ENCODE data around the gene HTR3D. TPM values are rescaled to one million over a fixed set of nuclear protein-coding genes. Genes with fewer than 3 reads are reported as not detected.

Gene HTR3D
- total and polyA plus RNA-seq, 11 donors, result not detected

DNA sequence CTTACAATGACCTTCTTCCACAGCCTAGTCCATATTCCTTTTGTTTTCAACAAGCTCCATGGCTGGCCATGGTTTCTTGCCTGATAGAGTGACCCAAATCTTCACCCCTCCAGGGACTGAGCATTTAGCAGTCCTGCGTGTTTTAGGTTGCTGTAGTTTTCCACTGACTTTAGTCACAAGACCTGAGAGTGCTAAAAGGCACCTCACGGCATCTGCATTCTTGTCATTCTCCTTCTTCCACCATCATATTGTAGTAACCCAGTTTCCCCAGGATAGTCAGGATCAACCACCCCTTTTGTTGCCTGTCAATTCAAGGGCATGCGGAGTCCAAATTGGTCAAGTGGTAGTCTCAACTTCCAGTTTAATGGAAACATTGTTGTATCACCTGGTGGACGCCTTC, 42.1 kb downstream of the HTR3D start:
- ATAC-seq (no peak), DNase-seq (no peak)
- peaks cover 0 to 9% (median 0%) of the 10 kb centered on the region in 12 donors for H3K9me3 ChIP-seq
- no peak for TF ChIP-seq POLR2A (IDR thresholded peaks at IDR 0.05)
- TF ChIP-seq, protein P1, sequence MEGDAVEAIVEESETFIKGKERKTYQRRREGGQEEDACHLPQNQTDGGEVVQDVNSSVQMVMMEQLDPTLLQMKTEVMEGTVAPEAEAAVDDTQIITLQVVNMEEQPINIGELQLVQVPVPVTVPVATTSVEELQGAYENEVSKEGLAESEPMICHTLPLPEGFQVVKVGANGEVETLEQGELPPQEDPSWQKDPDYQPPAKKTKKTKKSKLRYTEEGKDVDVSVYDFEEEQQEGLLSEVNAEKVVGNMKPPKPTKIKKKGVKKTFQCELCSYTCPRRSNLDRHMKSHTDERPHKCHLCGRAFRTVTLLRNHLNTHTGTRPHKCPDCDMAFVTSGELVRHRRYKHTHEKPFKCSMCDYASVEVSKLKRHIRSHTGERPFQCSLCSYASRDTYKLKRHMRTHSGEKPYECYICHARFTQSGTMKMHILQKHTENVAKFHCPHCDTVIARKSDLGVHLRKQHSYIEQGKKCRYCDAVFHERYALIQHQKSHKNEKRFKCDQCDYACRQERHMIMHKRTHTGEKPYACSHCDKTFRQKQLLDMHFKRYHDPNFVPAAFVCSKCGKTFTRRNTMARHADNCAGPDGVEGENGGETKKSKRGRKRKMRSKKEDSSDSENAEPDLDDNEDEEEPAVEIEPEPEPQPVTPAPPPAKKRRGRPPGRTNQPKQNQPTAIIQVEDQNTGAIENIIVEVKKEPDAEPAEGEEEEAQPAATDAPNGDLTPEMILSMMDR (IDR thresholded peaks at IDR 0.05), result no peak
- H3K4me3 ChIP-seq, result no peak overlapping the region
- H3K27ac ChIP-seq, result no peak overlapping the region
- intact Hi-C loops (cut with DNase I), result no loop called here
- no peaks in the 10 kb centered on the region for H3K36me3 ChIP-seq
- H3K27me3 ChIP-seq, result no peaks in the 10 kb centered on the region
- H3K4me1 ChIP-seq, result no peaks in the 10 kb centered on the region
- 64 to 78% (median 73%) methylated on average over 4 of the region's 4 CpGs for WGBS, 4 donors

DNA sequence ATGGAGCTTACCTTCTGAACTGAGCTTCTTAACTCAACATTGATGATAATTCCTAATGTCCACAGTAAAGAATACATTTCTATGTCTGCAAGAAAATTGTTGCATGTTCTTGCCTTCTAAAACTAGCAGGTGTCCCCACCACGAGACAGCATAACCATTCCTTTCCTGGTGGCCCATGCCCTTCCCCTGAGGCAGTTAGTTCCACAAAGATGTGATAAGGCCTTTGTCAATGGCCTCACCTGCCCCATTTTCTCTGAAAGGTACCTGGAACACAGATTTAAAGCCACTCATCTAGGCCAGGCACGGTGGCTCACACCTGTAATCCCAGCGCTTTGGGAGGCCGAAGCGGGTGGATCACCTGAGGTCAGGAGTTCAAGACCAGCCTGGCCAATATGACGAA, 44.4 kb downstream of the HTR3D start:
- Histone ChIP-seq H3K4me3 (no peak overlapping the region), H3K36me3 (no peaks in the 10 kb centered on the region), H3K27me3 (no peaks in the 10 kb centered on the region), H3K27ac (no peak overlapping the region), H3K4me1 (no peaks in the 10 kb centered on the region), H3K9me3 (peaks cover 0 to 3% (median 0%) of the 10 kb centered on the region in 12 donors)
- TF ChIP-seq, protein P1 (IDR thresholded peaks at IDR 0.05), result no peak
- no peak for TF ChIP-seq POLR2A (IDR thresholded peaks at IDR 0.05)
- ATAC-seq (no peak), DNase-seq (no peak)
- 89 to 93% (median 92%) methylated on average over 6 of the region's 6 CpGs for WGBS, 4 donors
- intact Hi-C loops (cut with DNase I), result no loop called here

- no peak for TF ChIP-seq POLR2A (IDR thresholded peaks at IDR 0.05)
- TF ChIP-seq, protein P1 (IDR thresholded peaks at IDR 0.05), result no peak
- 36 to 67% (median 63%) methylated on average over 3 to 5 of the region's 5 CpGs for WGBS, 4 donors
- intact Hi-C loops (cut with DNase I), result no loop called here
Observed at GRCh38 chr3:184077881-184078280, 46.3 kb downstream of the HTR3D start.

GRCh38 chr3:184078851-184079250, 47.3 kb downstream of the HTR3D start:
- 69 to 92% (median 90%) methylated on average over 3 of the region's 3 CpGs for WGBS, 4 donors
- intact Hi-C loops (cut with DNase I), result no loop called here
- no peaks in the 10 kb centered on the region for H3K9me3 ChIP-seq
- TF ChIP-seq, protein P1 (IDR thresholded peaks at IDR 0.05), result no peak
- TF ChIP-seq POLR2A (IDR thresholded peaks at IDR 0.05), result no peak
- no peak for DNase-seq
- H3K36me3 ChIP-seq, result no peaks in the 10 kb centered on the region
- no peak overlapping the region for H3K4me3 ChIP-seq
- ATAC-seq, result no peak
- no peaks in the 10 kb centered on the region for H3K27me3 ChIP-seq
- H3K27ac ChIP-seq, result no peak overlapping the region
- no peaks in the 10 kb centered on the region for H3K4me1 ChIP-seq

More at GRCh38 chr3:184077881-184078280, 46.3 kb downstream of the HTR3D start:
- Histone ChIP-seq H3K4me3 (no peak overlapping the region), H3K27ac (no peak overlapping the region), H3K36me3 (no peaks in the 10 kb centered on the region), H3K9me3 (no peaks in the 10 kb centered on the region), H3K27me3 (no peaks in the 10 kb centered on the region), H3K4me1 (no peaks in the 10 kb centered on the region)
- ATAC-seq (no peak), DNase-seq (no peak)

All from heart left ventricle (tissue), 16 donors.